KMS-11 (cell line): ENCODE measurements around the gene SPOCK3.

Experiments
- H2AFZ ChIP-seq: fragments of 200-600 bp; sonication (generic); 2 replicates; pipeline ENCODE4 v1.6.1; 2016; ENCODE audit warnings: antibody characterized with exemption, mixed run types, low read depth
- H3K27ac ChIP-seq: fragments of 200-600 bp; sonication (generic); 2 replicates; pipeline ENCODE4 v1.6.1; 2016; ENCODE audit warnings: mild to moderate bottlenecking, mixed run types
- H3K27me3 ChIP-seq: fragments of 200-600 bp; sonication (generic); 2 replicates; pipeline ENCODE4 v1.6.1; 2017; ENCODE audit warnings: mild to moderate bottlenecking, low read depth, mixed run types, moderate library complexity; ENCODE audit not compliant: insufficient read depth
- H3K36me3 ChIP-seq: fragments of 200-600 bp; sonication (generic); 2 replicates; pipeline ENCODE4 v1.6.1; 2017; ENCODE audit warnings: mild to moderate bottlenecking, mixed run types; ENCODE audit not compliant: insufficient read depth
- H3K4me1 ChIP-seq: fragments of 200-600 bp; sonication (generic); 2 replicates; pipeline ENCODE4 v1.6.1; 2016; ENCODE audit warnings: mild to moderate bottlenecking, low read depth, mixed run types; ENCODE audit not compliant: poor library complexity, severe bottlenecking
- H3K4me2 ChIP-seq: fragments of 200-600 bp; sonication (generic); 2 replicates; pipeline ENCODE4 v1.7.0; 2016; ENCODE audit warnings: mild to moderate bottlenecking, mixed run types
- H3K4me3 ChIP-seq: fragments of 200-600 bp; sonication (generic); IDR thresholded peaks from 2 replicates; pipeline ENCODE4 v1.6.1; 2017; ENCODE audit warnings: low read depth, low read length, mixed read lengths; ENCODE audit not compliant: insufficient read depth
- H3K79me2 ChIP-seq: fragments of 200-600 bp; sonication (generic); 2 replicates; pipeline ENCODE4 v1.6.1; 2016; ENCODE audit warnings: low read depth, mixed run types; ENCODE audit not compliant: insufficient read depth
- H3K9ac ChIP-seq: fragments of 200-600 bp; sonication (generic); 2 replicates; pipeline ENCODE4 v1.6.1; 2016; ENCODE audit warnings: mild to moderate bottlenecking, mixed run types
- H4K20me1 ChIP-seq: fragments of 200-600 bp; sonication (generic); 2 replicates; pipeline ENCODE4 v1.6.1; 2016; ENCODE audit warnings: mild to moderate bottlenecking, mixed run types; ENCODE audit not compliant: insufficient read depth
- TF ChIP-seq, protein P1 (sequence below): fragments of 200-600 bp; sonication (generic); conservative IDR thresholded peaks from 2 replicates; pipeline ENCODE4 v1.6.1; 2017; ENCODE audit warnings: low read depth, mild to moderate bottlenecking, antibody characterized with exemption, low read length, moderate library complexity, mixed read lengths

SPOCK3 gene

DNA sequence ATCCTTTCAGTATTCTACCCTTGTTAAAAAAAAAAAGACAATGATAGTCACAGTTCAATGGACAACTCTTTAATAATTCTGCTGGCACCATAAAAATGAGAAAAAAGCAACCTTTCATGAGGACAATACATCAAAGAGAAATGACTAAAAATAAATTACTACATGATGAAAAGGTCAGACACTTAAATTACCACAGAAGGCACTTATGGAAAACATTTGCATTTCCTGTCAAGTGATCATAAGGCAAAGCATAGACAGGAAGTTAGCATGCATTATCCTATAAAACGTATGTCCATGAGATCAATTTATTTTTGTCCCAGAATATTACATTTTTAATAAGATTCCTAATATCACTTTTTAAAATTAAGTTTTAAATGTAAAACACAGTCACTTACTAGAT, 303.8 kb downstream of the SPOCK3 start:
- H4K20me1 ChIP-seq, result no peaks in the 10 kb centered on the region

DNA sequence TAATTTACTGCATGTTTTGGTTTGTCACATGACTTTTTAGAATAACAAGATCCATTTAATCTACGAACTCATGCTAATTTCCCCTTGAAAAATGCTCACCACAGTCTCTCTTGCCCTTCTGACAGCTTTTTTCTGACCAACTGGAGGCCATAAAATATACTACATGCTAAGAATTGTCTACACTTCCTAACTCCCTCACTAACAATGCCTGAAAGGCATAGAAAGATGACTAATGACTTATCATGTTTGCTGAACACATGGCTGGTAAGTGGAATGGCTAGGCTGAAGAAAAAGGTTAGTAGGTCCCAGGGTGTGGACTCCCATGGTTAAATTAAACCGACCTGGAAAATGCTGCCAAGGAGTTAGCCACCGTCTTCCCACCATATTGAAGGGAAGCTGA, 309.9 kb downstream of the SPOCK3 start:
- Histone ChIP-seq H3K4me1 (no peaks in the 10 kb centered on the region), H3K4me3 (no peak overlapping the region), H3K27me3 (no peaks in the 10 kb centered on the region), H3K27ac (no peak overlapping the region), H3K4me2 (no peak overlapping the region), H3K79me2 (no peaks in the 10 kb centered on the region), H4K20me1 (no peaks in the 10 kb centered on the region), H3K9ac (no peak overlapping the region), H3K36me3 (no peaks in the 10 kb centered on the region), H2AFZ (no peak overlapping the region)
- TF ChIP-seq, protein P1, sequence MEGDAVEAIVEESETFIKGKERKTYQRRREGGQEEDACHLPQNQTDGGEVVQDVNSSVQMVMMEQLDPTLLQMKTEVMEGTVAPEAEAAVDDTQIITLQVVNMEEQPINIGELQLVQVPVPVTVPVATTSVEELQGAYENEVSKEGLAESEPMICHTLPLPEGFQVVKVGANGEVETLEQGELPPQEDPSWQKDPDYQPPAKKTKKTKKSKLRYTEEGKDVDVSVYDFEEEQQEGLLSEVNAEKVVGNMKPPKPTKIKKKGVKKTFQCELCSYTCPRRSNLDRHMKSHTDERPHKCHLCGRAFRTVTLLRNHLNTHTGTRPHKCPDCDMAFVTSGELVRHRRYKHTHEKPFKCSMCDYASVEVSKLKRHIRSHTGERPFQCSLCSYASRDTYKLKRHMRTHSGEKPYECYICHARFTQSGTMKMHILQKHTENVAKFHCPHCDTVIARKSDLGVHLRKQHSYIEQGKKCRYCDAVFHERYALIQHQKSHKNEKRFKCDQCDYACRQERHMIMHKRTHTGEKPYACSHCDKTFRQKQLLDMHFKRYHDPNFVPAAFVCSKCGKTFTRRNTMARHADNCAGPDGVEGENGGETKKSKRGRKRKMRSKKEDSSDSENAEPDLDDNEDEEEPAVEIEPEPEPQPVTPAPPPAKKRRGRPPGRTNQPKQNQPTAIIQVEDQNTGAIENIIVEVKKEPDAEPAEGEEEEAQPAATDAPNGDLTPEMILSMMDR, result no peak

More for the DNA sequence above, 303.8 kb downstream of the SPOCK3 start:
- Histone ChIP-seq H3K36me3 (no peaks in the 10 kb centered on the region), H2AFZ (no peak overlapping the region), H3K79me2 (no peaks in the 10 kb centered on the region), H3K27me3 (no peaks in the 10 kb centered on the region), H3K4me2 (no peak overlapping the region), H3K4me1 (no peaks in the 10 kb centered on the region), H3K27ac (no peak overlapping the region), H3K4me3 (no peak overlapping the region), H3K9ac (no peak overlapping the region)
- TF ChIP-seq, protein P1, result no peak

DNA sequence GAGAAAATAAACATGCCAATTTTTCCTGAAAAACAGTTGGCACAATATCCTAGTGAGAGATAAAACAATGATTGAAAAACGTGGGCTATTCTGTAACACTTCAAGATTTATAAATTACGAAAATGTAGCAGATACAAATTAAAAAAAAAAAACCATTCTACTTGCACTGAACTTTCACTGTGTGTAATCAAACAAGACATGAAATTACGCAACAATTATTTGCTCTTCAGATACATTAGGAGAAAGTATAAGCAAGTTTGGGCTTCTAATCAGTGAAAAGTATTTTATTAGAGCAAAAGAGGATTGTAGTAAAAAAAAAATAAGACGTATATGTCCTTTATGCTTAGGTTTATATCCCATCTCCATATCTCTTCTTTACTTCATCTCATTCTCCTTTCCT, 320.4 kb downstream of the SPOCK3 start:
- Histone ChIP-seq H4K20me1 (no peaks in the 10 kb centered on the region; the same call in 1 of the 2 replicates), H3K27me3 (no peaks in the 10 kb centered on the region), H3K36me3 (no peaks in the 10 kb centered on the region), H3K27ac (no peak overlapping the region), H3K4me1 (no peaks in the 10 kb centered on the region), H3K9ac (no peak overlapping the region), H2AFZ (no peak overlapping the region), H3K4me3 (no peak overlapping the region), H3K4me2 (no peak overlapping the region), H3K79me2 (no peaks in the 10 kb centered on the region)
- TF ChIP-seq, protein P1, result no peak

DNA sequence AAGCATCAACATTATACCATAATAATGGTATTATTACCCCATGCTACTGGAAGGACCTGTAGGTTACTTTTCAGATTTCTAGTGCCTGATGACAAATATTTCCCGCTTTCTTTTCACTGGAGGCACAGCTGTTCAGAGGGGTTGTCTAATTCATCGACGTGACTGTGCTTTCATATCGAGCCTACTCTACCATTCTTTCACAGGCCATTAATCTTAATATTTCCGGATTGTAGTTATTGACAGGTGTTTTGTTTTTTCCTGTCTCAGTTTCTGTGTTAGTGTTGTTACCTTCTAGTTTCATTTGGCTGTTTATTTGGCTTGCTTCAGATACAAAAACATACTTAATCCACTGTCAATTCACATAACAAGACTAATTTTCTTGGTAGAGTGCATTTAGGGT, 330.9 kb downstream of the SPOCK3 start:
- Histone ChIP-seq H3K4me2 (no peak overlapping the region), H4K20me1 (no peaks in the 10 kb centered on the region), H3K9ac (no peak overlapping the region), H3K36me3 (no peaks in the 10 kb centered on the region), H3K4me1 (no peaks in the 10 kb centered on the region), H2AFZ (no peak overlapping the region), H3K27me3 (no peaks in the 10 kb centered on the region), H3K79me2 (no peaks in the 10 kb centered on the region), H3K27ac (no peak overlapping the region), H3K4me3 (no peak overlapping the region)
- TF ChIP-seq, protein P1, result no peak

DNA sequence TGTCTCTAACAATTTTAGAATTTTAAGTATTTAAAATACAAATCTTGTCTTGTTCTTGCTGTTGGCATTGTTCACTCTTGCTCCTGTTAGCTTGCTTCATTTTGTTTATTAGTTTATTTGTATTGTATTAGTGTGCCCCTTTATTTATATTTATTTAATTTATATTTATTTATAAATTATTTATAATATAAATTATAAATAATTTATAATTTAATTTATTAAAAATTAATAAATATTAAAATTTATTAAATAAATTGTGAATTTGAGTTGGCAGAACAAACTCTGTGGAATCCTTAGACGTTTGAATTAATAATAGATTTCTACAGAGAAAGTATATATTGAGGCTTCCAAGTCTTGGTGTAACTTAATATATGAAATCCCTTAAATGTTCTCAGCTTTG, 331.4 kb downstream of the SPOCK3 start:
- H3K9ac ChIP-seq, result no peak overlapping the region
- H4K20me1 ChIP-seq, result no peaks in the 10 kb centered on the region
- no peak overlapping the region for H2AFZ ChIP-seq
- no peak overlapping the region for H3K4me3 ChIP-seq
- H3K4me1 ChIP-seq, result no peaks in the 10 kb centered on the region
- no peaks in the 10 kb centered on the region for H3K79me2 ChIP-seq
- TF ChIP-seq, protein P1, result no peak
- no peak overlapping the region for H3K27ac ChIP-seq
- no peaks in the 10 kb centered on the region for H3K27me3 ChIP-seq
- H3K4me2 ChIP-seq, result no peak overlapping the region
- H3K36me3 ChIP-seq, result no peaks in the 10 kb centered on the region
